Panc1 (cell line): Measurements from ENCODE around the gene FGD4. TPM values are rescaled to one million over a fixed set of nuclear protein-coding genes. Genes with fewer than 3 reads are reported as not detected.

Experiments
- ATAC-seq: fragments of 200-7000 bp; cut with Tn5 transposase; 2 replicates; pipeline ENCODE4 v1.9.1; 2020; ENCODE audit warnings: mild to moderate bottlenecking, moderate library complexity
- BruUV-seq: library from RNA; stranded (reverse); fragments of 400-500 nt; replicated peaks from 2 replicates; lab custom pipeline; 2021; lab: Mats Ljungman, UMichigan
- CTCF ChIA-PET: fragments of 300-600 bp; sonication (Branson Sonifier 250); formaldehyde crosslinking; loops from one replicate; lab custom pipeline; 2022; ENCODE audit warnings: antibody characterized with exemption; lab: Charles Lee
- POLR2A ChIA-PET: fragments of 300-600 bp; sonication (Branson Sonifier 250); formaldehyde crosslinking; loops from one replicate; lab custom pipeline; 2022; ENCODE audit warnings: antibody characterized with exemption; lab: Charles Lee
- DNase-seq: peaks from one replicate; pipeline ENCODE4 v3.0.0-alpha.2; 2010; ENCODE audit warnings: low read depth, low spot score
- H3K27ac ChIP-seq: 2 replicates; pipeline ENCODE4 v1.5.1; 2011; ENCODE audit warnings: mild to moderate bottlenecking, low read length, inconsistent platforms
- H3K27me3 ChIP-seq: fragments of 200-500 bp; sonication (Bioruptor generic); 2 replicates; pipeline ENCODE4 v1.6.0; 2014; ENCODE audit warnings: low read length, inconsistent platforms; ENCODE audit not compliant: control insufficient read depth, insufficient read depth
- H3K36me3 ChIP-seq: fragments of 200-500 bp; sonication (Bioruptor generic); 2 replicates; pipeline ENCODE4 v1.5.1; 2014; ENCODE audit warnings: inconsistent platforms, mild to moderate bottlenecking, low read length, moderate library complexity; ENCODE audit not compliant: control insufficient read depth, insufficient read depth
- H3K4me1 ChIP-seq: 2 replicates; pipeline ENCODE4 v1.5.1; 2011; ENCODE audit warnings: inconsistent platforms, mild to moderate bottlenecking, low read length, moderate library complexity; ENCODE audit not compliant: control insufficient read depth, insufficient read depth
- H3K4me3 ChIP-seq, 2 experiments: 2 replicates each; pipeline ENCODE4 v1.5.1; 2011 to 2012; ENCODE audit warnings: low read depth in 2 of 2, low read length in 2 of 2, mild to moderate bottlenecking in 2 of 2, inconsistent platforms in 1 of 2, moderate library complexity in 1 of 2
- H3K9me3 ChIP-seq: fragments of 200-500 bp; sonication (Bioruptor generic); 2 replicates; pipeline ENCODE4 v1.5.1; 2014; ENCODE audit warnings: low read depth, mild to moderate bottlenecking, inconsistent platforms, low read length, moderate library complexity; ENCODE audit not compliant: control insufficient read depth, insufficient read depth
- CTCF ChIP-seq: fragments of 450-650 bp; IDR thresholded peaks from 2 replicates; pipeline ENCODE4 v1.5.1; 2017; ENCODE audit warnings: mild to moderate bottlenecking
- POLR2AphosphoS5 ChIP-seq: IDR thresholded peaks from 2 replicates; pipeline ENCODE4 v1.6.1; 2012; ENCODE audit warnings: mild to moderate bottlenecking, low read depth, low read length, moderate library complexity
- SIN3A ChIP-seq: IDR thresholded peaks from 2 replicates; pipeline ENCODE4 v1.6.1; 2012; ENCODE audit warnings: low read depth, mild to moderate bottlenecking, low read length, moderate library complexity, borderline replicate concordance; ENCODE audit not compliant: insufficient read depth
- TCF7L2 ChIP-seq: IDR thresholded peaks from 2 replicates; pipeline ENCODE4 v1.6.1; 2011; ENCODE audit warnings: mild to moderate bottlenecking, low read depth, low read length, inconsistent platforms
- in situ Hi-C: cut with HindIII; loops from 2 replicates; pipeline ENCODE4 v1.10.0; 2016; ENCODE audit warnings: low sequenced_read_pairs, low pct_unique_long_range_greater_than_20kb
- intact Hi-C: fragments of 100-400 bp; cut with micrococcal nuclease; formaldehyde crosslinking; loops from one replicate; pipeline ENCODE4 v1.10.0; 2022; ENCODE audit not compliant: unreplicated experiment
- total RNA-seq: library from RNA; stranded (reverse); gene quantifications from one replicate; pipeline ENCODE4 v1.2.1, GENCODE V29; 2021; ENCODE audit not compliant: unreplicated experiment
- TF ChIP-seq, protein P1 (sequence below), 2 experiments: IDR thresholded peaks; 2 replicates each; pipeline ENCODE4 v1.6.1; 2011 to 2012; ENCODE audit warnings: low read depth in 2 of 2, control low read depth in 1 of 2, low read length in 1 of 2, mild to moderate bottlenecking in 1 of 2, moderate library complexity in 1 of 2; ENCODE audit not compliant: insufficient read depth in 1 of 2

FGD4 gene
- total RNA-seq, 1 experiment from 2014 or later, result 5.0 TPM

- POLR2A ChIA-PET, result no interaction called here
- in situ Hi-C loops, result no loop called here
Measured at GRCh38 chr12:32501835-32502333, 102.5 kb downstream of the FGD4 start.

DNA sequence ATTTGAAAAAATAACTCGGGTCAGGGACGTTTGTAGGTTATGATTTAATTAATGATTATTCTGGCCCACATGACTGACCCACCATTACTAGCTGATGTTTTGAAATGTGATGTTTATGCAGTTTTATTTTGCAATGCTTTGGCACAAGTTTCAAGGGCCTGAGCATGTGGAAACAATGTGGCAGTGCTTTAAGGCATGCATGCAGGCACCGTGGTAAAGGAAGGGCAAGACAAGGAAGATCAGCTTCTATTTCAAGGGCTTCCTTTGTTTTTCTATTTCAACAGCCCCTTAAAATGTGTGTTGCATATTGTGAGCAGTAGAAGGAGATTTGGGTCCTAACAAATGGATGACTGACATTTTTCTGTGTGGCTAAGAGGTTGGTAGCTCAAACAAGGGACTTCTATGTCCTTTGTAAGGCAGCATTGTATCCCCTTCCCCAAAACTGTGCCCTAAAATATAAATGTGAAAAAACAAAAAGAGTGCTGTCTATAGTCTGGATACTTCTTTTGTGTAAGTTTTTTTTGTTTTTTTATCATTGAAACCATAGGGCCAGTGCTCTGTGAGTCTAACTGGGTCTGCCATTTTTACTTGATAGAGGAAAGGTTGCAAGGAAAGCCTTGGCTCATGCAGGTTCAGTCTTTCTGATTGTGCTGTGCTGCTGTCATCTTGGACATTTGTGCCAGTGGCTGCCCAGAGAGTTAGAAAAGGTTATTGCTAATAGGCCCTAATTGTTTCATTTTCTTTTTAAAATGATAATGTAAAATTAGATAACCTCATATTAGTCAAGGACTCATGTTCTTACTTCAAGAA is 103.5 kb downstream of the FGD4 start:
- Histone ChIP-seq H3K9me3 (no peaks in the 10 kb centered on the region), H3K36me3 (no peaks in the 10 kb centered on the region), H3K27me3 (no peaks in the 10 kb centered on the region), H3K27ac (no peak overlapping the region), H3K4me3 (no peak overlapping the region), H3K4me1 (no peaks in the 10 kb centered on the region)
- DNase-seq, result no peak
- POLR2A ChIA-PET, result interaction anchor here (0.6 kb wide), 1 partner anchor 1468 kb away, joined by 3 read pairs; no protein-coding TSS in a partner anchor
- CTCF ChIA-PET, result no interaction called here
- no TSS peak for BruUV-seq
- TF ChIP-seq, protein P1, sequence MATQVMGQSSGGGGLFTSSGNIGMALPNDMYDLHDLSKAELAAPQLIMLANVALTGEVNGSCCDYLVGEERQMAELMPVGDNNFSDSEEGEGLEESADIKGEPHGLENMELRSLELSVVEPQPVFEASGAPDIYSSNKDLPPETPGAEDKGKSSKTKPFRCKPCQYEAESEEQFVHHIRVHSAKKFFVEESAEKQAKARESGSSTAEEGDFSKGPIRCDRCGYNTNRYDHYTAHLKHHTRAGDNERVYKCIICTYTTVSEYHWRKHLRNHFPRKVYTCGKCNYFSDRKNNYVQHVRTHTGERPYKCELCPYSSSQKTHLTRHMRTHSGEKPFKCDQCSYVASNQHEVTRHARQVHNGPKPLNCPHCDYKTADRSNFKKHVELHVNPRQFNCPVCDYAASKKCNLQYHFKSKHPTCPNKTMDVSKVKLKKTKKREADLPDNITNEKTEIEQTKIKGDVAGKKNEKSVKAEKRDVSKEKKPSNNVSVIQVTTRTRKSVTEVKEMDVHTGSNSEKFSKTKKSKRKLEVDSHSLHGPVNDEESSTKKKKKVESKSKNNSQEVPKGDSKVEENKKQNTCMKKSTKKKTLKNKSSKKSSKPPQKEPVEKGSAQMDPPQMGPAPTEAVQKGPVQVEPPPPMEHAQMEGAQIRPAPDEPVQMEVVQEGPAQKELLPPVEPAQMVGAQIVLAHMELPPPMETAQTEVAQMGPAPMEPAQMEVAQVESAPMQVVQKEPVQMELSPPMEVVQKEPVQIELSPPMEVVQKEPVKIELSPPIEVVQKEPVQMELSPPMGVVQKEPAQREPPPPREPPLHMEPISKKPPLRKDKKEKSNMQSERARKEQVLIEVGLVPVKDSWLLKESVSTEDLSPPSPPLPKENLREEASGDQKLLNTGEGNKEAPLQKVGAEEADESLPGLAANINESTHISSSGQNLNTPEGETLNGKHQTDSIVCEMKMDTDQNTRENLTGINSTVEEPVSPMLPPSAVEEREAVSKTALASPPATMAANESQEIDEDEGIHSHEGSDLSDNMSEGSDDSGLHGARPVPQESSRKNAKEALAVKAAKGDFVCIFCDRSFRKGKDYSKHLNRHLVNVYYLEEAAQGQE (IDR thresholded peaks at IDR 0.05; ENCODE audit: insufficient read depth in 1 of 2, low read depth in 2 of 2, low read length in 1 of 2), result no peak
- TF ChIP-seq POLR2AphosphoS5 (no peak), SIN3A (no peak), TCF7L2 (no peak), CTCF (no peak)
- intact Hi-C loops, result no loop called here
- no peak for ATAC-seq
- in situ Hi-C loops, result no loop called here

More at GRCh38 chr12:32501835-32502333, 102.5 kb downstream of the FGD4 start:
- TF ChIP-seq POLR2AphosphoS5 (no peak), TCF7L2 (no peak), CTCF (no peak), SIN3A (no peak)
- TF ChIP-seq, protein P1 (IDR thresholded peaks at IDR 0.05; ENCODE audit: insufficient read depth in 1 of 2, low read depth in 2 of 2, low read length in 1 of 2), result no peak
- intact Hi-C loops, result no loop called here
- no TSS peak for BruUV-seq
- CTCF ChIA-PET, result no interaction called here
- DNase-seq, result no peak
- Histone ChIP-seq H3K9me3 (no peaks in the 10 kb centered on the region), H3K36me3 (no peaks in the 10 kb centered on the region), H3K4me3 (no peak overlapping the region), H3K27me3 (no peaks in the 10 kb centered on the region), H3K4me1 (no peaks in the 10 kb centered on the region), H3K27ac (no peak overlapping the region)
- no peak for ATAC-seq
